Measurements from ENCODE around the gene CYP39A1.

CYP39A1 gene

GRCh38 chr6:46530896-46531295 is 121.7 kb downstream of the CYP39A1 start:
- no peak for DNase-seq
- in situ Hi-C loops (cut with MboI; ENCODE audit: low pct_unique_long_range_greater_than_20kb, low sequenced_read_pairs) = no loop called here

DNA sequence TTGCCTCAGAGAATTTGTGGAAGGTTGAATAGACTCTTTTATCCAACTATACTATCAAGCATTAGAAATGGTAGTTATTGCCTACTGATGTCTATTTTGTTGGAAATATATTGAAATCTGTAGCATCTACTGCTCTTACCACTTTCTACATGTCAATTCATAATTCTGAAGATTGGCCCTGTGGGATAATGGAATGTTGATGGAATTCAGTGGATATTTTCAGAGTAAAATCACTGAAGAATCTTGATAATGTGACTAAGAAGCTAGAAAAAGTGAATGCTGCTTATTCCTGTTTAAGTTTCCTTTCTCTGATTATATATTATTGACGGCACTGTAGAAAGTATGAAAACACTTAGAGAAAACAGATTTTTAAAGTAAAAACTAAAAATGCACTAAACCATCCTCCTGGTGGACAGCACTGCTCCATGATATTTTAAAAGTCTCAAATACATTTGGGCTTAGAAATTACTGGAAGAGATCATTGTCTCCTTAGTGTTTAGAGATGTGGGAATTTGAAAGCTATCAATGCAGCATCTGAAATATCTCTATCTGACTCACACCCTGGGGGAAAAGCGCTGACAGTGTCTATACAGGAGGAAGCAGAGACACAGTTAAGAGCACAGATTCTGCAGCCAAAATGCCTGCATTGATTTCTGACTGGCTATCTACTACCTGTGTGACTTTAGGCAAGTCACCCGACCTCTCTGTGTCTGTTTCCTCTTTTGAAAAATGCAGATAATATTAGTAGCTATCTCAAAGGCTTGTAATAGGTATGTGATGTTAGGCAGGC is 123.5 kb downstream of the CYP39A1 start:
- in situ Hi-C loops (cut with MboI; ENCODE audit: low pct_unique_long_range_greater_than_20kb, low sequenced_read_pairs) = no loop called here
- DNase-seq = no peak

DNA sequence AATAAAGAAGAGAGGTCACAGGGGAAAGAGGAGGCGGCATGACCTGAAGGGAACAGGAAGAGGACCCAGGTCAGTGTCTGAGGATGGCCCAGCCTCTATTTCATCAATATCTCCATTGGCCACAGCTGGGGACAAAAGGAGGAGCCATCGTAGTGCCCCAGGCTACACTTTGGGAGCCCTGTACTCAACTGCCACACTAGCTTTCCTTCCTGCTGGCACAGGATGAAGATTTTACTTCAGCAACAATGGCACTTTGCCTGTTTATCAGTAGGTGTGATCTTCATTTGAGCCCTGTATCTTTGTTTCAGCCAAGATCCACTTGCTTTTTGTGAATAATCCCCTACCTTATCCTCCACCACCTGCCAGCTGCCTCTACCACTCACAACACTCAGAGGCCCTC is 126.0 kb downstream of the CYP39A1 start:
- no peak for DNase-seq
- in situ Hi-C loops (cut with MboI; ENCODE audit: low pct_unique_long_range_greater_than_20kb, low sequenced_read_pairs) = no loop called here

- in situ Hi-C loops (cut with MboI; ENCODE audit: low pct_unique_long_range_greater_than_20kb, low sequenced_read_pairs) = no loop called here
- DNase-seq = no peak
Measured at GRCh38 chr6:46525583-46525982, 127.0 kb downstream of the CYP39A1 start.

GRCh38 chr6:46521464-46521971 is 131.1 kb downstream of the CYP39A1 start:
- in situ Hi-C loops (cut with MboI; ENCODE audit: low pct_unique_long_range_greater_than_20kb, low sequenced_read_pairs) = no loop called here

GRCh38 chr6:46517202-46517601 is 135.4 kb downstream of the CYP39A1 start:
- in situ Hi-C loops (cut with MboI; ENCODE audit: low pct_unique_long_range_greater_than_20kb, low sequenced_read_pairs) = no loop called here

More at GRCh38 chr6:46521464-46521971, 131.1 kb downstream of the CYP39A1 start:
- DNase-seq = no peak

GRCh38 chr6:46513533-46513932 is 139.1 kb downstream of the CYP39A1 start:
- DNase-seq = no peak
- in situ Hi-C loops (cut with MboI; ENCODE audit: low pct_unique_long_range_greater_than_20kb, low sequenced_read_pairs) = no loop called here

More at GRCh38 chr6:46517202-46517601, 135.4 kb downstream of the CYP39A1 start:
- no peak for DNase-seq

GRCh38 chr6:46511320-46511719 is 141.3 kb downstream of the CYP39A1 start:
- in situ Hi-C loops (cut with MboI; ENCODE audit: low pct_unique_long_range_greater_than_20kb, low sequenced_read_pairs) = no loop called here
- no peak for DNase-seq

GRCh38 chr6:46510651-46511050 is 142.0 kb downstream of the CYP39A1 start:
- in situ Hi-C loops (cut with MboI; ENCODE audit: low pct_unique_long_range_greater_than_20kb, low sequenced_read_pairs) = no loop called here
- no peak for DNase-seq

- in situ Hi-C loops (cut with MboI; ENCODE audit: low pct_unique_long_range_greater_than_20kb, low sequenced_read_pairs) = no loop called here
Measured at GRCh38 chr6:46509981-46510510, 142.6 kb downstream of the CYP39A1 start.

GRCh38 chr6:46509063-46509462 is 143.6 kb downstream of the CYP39A1 start:
- no peak for DNase-seq
- in situ Hi-C loops (cut with MboI; ENCODE audit: low pct_unique_long_range_greater_than_20kb, low sequenced_read_pairs) = no loop called here

More at GRCh38 chr6:46509981-46510510, 142.6 kb downstream of the CYP39A1 start:
- no peak for DNase-seq

GRCh38 chr6:46507426-46507825 is 145.2 kb downstream of the CYP39A1 start:
- in situ Hi-C loops (cut with MboI; ENCODE audit: low pct_unique_long_range_greater_than_20kb, low sequenced_read_pairs) = no loop called here
- no peak for DNase-seq

- no peak for DNase-seq
- in situ Hi-C loops (cut with MboI; ENCODE audit: low pct_unique_long_range_greater_than_20kb, low sequenced_read_pairs) = no loop called here
Measured at GRCh38 chr6:46505693-46506512, 146.7 kb downstream of the CYP39A1 start.

DNA sequence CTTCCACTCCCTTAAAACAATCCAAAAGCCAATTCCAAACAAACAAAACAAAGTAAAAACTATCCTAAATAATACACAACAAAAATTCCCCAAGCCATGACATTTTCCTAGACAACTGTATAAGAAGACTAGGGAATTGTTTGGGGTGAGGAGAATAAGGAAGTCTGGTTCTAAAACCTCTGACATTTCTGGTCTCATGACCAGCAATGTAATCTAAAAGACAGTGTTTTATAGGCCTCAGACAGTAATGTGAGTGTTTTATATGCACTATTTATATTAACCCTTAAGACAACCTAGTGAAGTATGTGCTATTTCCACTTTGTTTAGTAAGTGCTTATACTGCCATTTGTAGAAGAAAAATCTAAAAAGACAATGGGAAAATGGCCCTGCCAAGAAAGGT is 148.4 kb downstream of the CYP39A1 start:
- in situ Hi-C loops (cut with MboI; ENCODE audit: low pct_unique_long_range_greater_than_20kb, low sequenced_read_pairs) = no loop called here
- no peak for DNase-seq

GRCh38 chr6:46502486-46503119 is 150.0 kb downstream of the CYP39A1 start:
- in situ Hi-C loops (cut with MboI; ENCODE audit: low pct_unique_long_range_greater_than_20kb, low sequenced_read_pairs) = no loop called here
- DNase-seq = no peak

DNA sequence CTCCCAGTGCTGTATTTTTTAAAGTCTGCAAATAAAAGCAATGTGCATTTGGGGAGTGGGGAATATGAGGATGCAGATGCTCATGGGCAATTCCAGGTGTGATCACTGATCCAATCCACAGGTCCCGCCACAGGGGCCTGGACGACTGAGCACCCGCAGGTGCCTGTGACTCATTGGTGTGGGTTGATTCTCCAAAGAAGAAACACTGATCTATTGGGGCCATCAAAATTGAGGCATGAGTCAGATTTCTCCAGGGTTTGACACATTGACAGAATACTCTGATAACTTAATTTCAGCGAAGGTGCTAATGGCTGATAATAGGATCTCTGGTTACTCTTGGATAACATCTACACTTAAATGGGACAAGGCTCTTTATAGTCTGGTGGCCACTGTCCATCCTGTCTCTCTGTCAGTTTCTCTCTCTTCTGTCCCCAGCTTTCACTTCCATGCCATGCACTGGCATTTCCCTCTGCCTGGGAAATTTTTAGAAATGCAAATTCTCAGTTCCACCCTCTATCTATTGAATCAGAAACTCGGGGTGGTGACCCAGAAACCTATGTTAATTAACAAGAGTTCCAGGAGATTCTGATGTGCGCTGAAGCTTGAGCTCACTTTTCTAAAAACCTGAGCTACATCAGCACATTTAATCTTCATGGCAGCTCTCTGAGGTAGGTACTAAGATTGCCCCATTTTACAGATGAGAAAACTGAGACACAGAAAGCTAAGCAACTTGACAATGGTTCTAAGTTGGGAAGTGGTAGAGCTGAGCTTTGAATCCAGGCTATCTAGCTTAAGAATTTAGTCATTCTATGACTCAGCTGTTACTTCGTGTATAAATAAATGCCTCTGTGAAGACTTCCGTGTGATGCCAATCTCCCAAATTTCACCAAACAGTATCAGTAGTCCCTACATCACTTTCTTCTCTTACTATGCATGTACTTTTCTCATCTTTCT is 151.2 kb downstream of the CYP39A1 start:
- no peak for DNase-seq
- in situ Hi-C loops (cut with MboI; ENCODE audit: low pct_unique_long_range_greater_than_20kb, low sequenced_read_pairs) = no loop called here

GRCh38 chr6:46500382-46500781 is 152.2 kb downstream of the CYP39A1 start:
- in situ Hi-C loops (cut with MboI; ENCODE audit: low pct_unique_long_range_greater_than_20kb, low sequenced_read_pairs) = no loop called here
- no peak for DNase-seq

Measured in KBM-7 (cell line).